ENCODE data around the gene SLC10A7.

DNA sequence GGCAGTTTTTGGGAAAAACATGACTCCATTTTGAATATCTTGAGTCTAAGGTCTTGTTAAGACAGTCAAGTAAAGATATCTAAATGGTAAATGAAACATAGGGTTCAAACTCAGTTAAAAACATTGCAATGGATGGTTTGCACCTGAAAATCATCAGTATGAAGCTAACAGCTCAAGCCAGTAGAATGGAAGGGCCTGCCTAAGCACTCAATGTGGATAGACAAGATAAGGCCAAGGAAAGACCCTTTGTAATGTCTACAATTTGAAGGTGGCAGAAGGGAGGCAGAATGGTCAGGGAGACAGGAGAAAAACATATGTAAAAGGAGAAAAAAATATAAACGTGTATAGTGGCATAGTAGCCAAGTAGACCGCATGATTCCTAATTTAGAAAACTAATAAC, 229.2 kb downstream of the SLC10A7 start:
- TF ChIP-seq, protein P1, sequence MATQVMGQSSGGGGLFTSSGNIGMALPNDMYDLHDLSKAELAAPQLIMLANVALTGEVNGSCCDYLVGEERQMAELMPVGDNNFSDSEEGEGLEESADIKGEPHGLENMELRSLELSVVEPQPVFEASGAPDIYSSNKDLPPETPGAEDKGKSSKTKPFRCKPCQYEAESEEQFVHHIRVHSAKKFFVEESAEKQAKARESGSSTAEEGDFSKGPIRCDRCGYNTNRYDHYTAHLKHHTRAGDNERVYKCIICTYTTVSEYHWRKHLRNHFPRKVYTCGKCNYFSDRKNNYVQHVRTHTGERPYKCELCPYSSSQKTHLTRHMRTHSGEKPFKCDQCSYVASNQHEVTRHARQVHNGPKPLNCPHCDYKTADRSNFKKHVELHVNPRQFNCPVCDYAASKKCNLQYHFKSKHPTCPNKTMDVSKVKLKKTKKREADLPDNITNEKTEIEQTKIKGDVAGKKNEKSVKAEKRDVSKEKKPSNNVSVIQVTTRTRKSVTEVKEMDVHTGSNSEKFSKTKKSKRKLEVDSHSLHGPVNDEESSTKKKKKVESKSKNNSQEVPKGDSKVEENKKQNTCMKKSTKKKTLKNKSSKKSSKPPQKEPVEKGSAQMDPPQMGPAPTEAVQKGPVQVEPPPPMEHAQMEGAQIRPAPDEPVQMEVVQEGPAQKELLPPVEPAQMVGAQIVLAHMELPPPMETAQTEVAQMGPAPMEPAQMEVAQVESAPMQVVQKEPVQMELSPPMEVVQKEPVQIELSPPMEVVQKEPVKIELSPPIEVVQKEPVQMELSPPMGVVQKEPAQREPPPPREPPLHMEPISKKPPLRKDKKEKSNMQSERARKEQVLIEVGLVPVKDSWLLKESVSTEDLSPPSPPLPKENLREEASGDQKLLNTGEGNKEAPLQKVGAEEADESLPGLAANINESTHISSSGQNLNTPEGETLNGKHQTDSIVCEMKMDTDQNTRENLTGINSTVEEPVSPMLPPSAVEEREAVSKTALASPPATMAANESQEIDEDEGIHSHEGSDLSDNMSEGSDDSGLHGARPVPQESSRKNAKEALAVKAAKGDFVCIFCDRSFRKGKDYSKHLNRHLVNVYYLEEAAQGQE (IDR thresholded peaks at IDR 0.05; ENCODE audit: unreplicated experiment) = no peak
- TF ChIP-seq, protein P2, sequence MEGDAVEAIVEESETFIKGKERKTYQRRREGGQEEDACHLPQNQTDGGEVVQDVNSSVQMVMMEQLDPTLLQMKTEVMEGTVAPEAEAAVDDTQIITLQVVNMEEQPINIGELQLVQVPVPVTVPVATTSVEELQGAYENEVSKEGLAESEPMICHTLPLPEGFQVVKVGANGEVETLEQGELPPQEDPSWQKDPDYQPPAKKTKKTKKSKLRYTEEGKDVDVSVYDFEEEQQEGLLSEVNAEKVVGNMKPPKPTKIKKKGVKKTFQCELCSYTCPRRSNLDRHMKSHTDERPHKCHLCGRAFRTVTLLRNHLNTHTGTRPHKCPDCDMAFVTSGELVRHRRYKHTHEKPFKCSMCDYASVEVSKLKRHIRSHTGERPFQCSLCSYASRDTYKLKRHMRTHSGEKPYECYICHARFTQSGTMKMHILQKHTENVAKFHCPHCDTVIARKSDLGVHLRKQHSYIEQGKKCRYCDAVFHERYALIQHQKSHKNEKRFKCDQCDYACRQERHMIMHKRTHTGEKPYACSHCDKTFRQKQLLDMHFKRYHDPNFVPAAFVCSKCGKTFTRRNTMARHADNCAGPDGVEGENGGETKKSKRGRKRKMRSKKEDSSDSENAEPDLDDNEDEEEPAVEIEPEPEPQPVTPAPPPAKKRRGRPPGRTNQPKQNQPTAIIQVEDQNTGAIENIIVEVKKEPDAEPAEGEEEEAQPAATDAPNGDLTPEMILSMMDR (conservative IDR thresholded peaks at IDR 0.05; ENCODE audit: low read depth in 2 of 2) = no peak
- no peak for TF ChIP-seq POLR2AphosphoS5 (IDR thresholded peaks at IDR 0.05; ENCODE audit: low read depth)
- no peak for TF ChIP-seq EZH2phosphoT487 (IDR thresholded peaks at IDR 0.05; ENCODE audit: unreplicated experiment)
- TF ChIP-seq EZH2 (IDR thresholded peaks at IDR 0.05; ENCODE audit: low read depth, unreplicated experiment) = no peak
- TF ChIP-seq CREB1 (CRISPR knock-in tag; IDR thresholded peaks at IDR 0.05; ENCODE audit: low read depth) = no peak
- TF ChIP-seq ZNF331 (CRISPR knock-in tag; IDR thresholded peaks at IDR 0.05; ENCODE audit: low read depth) = no peak
- no peak for TF ChIP-seq ZNF114 (CRISPR knock-in tag; IDR thresholded peaks at IDR 0.05)

Measured in GM23338 (cell line).